GM23338 (cell line): ENCODE measurements around the gene SH3RF3.

Source experiments
- CTCF ChIP-seq, 2 experiments: fragments of 200-600 bp in 1 of 2; sonication (generic) in 1 of 2; conservative IDR thresholded peaks; 2 replicates each; pipeline versions ENCODE4 v1.5.1 to v1.6.1; 2016 to 2017; ENCODE audit warnings: antibody characterized with exemption in 2 of 2, low read depth in 2 of 2, mild to moderate bottlenecking in 2 of 2, moderate library complexity in 1 of 2
- EZH2 ChIP-seq: fragments of 200-600 bp; sonication (generic); IDR thresholded peaks from one replicate; pipeline ENCODE4 v1.8.0; 2017; ENCODE audit warnings: antibody characterized with exemption, mild to moderate bottlenecking, low read depth; ENCODE audit not compliant: unreplicated experiment
- POLR2AphosphoS5 ChIP-seq: IDR thresholded peaks from 2 replicates; pipeline ENCODE4 v1.6.1; 2016; ENCODE audit warnings: antibody characterized with exemption, low read depth
- REST ChIP-seq: IDR thresholded peaks from one replicate; pipeline ENCODE4 v1.6.1; 2018; ENCODE audit warnings: antibody characterized with exemption; ENCODE audit not compliant: unreplicated experiment

GRCh38 chr2:109188496-109188890 is 59.5 kb downstream of the SH3RF3 start:
- TF ChIP-seq CTCF (conservative IDR thresholded peaks at IDR 0.05; ENCODE audit: low read depth in 2 of 2) (no peak), EZH2 (no peak), REST (no peak), POLR2AphosphoS5 (no peak)
